ENCODE measurements around the gene BRINP2. TPM values are rescaled to one million over a fixed set of nuclear protein-coding genes. Genes with fewer than 3 reads are reported as not detected.

Gene BRINP2
- total RNA-seq, 1 experiment from 2014 or later = not detected

GRCh38 chr1:177198243-177198642 lies 27.5 kb downstream of the BRINP2 start:
- no TSS peak for BruUV-seq (replicated peaks)
- peaks cover 4% of the 10 kb centered on the region for H3K4me1 Mint-ChIP-seq (ENCODE audit: insufficient read depth, unreplicated experiment)
- ChIA-PET CTCF (interaction anchor here (0.6 to 0.8 kb wide), 2 partner anchors 15 to 46 kb away, joined by 3 to 4 read pairs; no protein-coding TSS in a partner anchor), POLR2A (no interaction called here)
- H3K27ac Mint-ChIP-seq (ENCODE audit: low read depth, unreplicated experiment) = no peak overlapping the region
- no peak overlapping the region for H3K4me3 Mint-ChIP-seq (ENCODE audit: unreplicated experiment)
- no peak for DNase-seq (ENCODE audit: unreplicated experiment)
- TF ChIP-seq CTCF (IDR thresholded peaks at IDR 0.05; ENCODE audit: unreplicated experiment) = no peak
- no peaks in the 10 kb centered on the region for H3K27me3 Mint-ChIP-seq (ENCODE audit: insufficient read depth, unreplicated experiment)
- H3K9me3 Mint-ChIP-seq (ENCODE audit: unreplicated experiment) = no peaks in the 10 kb centered on the region
- peaks cover 6% of the 10 kb centered on the region for H3K36me3 Mint-ChIP-seq (ENCODE audit: insufficient read depth, unreplicated experiment)
- intact Hi-C loops (cut with micrococcal nuclease) = no loop called here

- H3K9me3 Mint-ChIP-seq (ENCODE audit: unreplicated experiment) = no peaks in the 10 kb centered on the region
- H3K27ac Mint-ChIP-seq (ENCODE audit: low read depth, unreplicated experiment) = no peak overlapping the region
- ChIA-PET CTCF (no interaction called here), POLR2A (no interaction called here)
- peaks cover 4% of the 10 kb centered on the region for H3K4me1 Mint-ChIP-seq (ENCODE audit: insufficient read depth, unreplicated experiment)
- no peaks in the 10 kb centered on the region for H3K27me3 Mint-ChIP-seq (ENCODE audit: insufficient read depth, unreplicated experiment)
- BruUV-seq (replicated peaks) = no TSS peak
- DNase-seq (ENCODE audit: unreplicated experiment) = no peak
- H3K4me3 Mint-ChIP-seq (ENCODE audit: unreplicated experiment) = no peak overlapping the region
- no peak for TF ChIP-seq CTCF (IDR thresholded peaks at IDR 0.05; ENCODE audit: unreplicated experiment)
- intact Hi-C loops (cut with micrococcal nuclease) = no loop called here
- peaks cover 5% of the 10 kb centered on the region for H3K36me3 Mint-ChIP-seq (ENCODE audit: insufficient read depth, unreplicated experiment)
Measured at GRCh38 chr1:177200290-177200689, 29.5 kb downstream of the BRINP2 start.

GRCh38 chr1:177206831-177207355 lies 36.1 kb downstream of the BRINP2 start:
- H3K4me3 Mint-ChIP-seq (ENCODE audit: unreplicated experiment) = no peak overlapping the region
- no peaks in the 10 kb centered on the region for H3K36me3 Mint-ChIP-seq (ENCODE audit: insufficient read depth, unreplicated experiment)
- no TSS peak for BruUV-seq (replicated peaks)
- POLR2A ChIA-PET = interaction anchor here (0.6 to 1.0 kb wide), 2 partner anchors 25 to 1787 kb away, joined by 3 read pairs; no protein-coding TSS in a partner anchor
- no peaks in the 10 kb centered on the region for H3K27me3 Mint-ChIP-seq (ENCODE audit: insufficient read depth, unreplicated experiment)
- H3K4me1 Mint-ChIP-seq (ENCODE audit: insufficient read depth, unreplicated experiment) = peaks cover 20% of the 10 kb centered on the region
- no peak overlapping the region for H3K27ac Mint-ChIP-seq (ENCODE audit: low read depth, unreplicated experiment)
- no peak for TF ChIP-seq CTCF (IDR thresholded peaks at IDR 0.05; ENCODE audit: unreplicated experiment)
- DNase-seq (ENCODE audit: unreplicated experiment) = no peak
- intact Hi-C loops (cut with micrococcal nuclease) = no loop called here
- H3K9me3 Mint-ChIP-seq (ENCODE audit: unreplicated experiment) = no peaks in the 10 kb centered on the region
- CTCF ChIA-PET = interaction anchor here (1.5 kb wide), 1 partner anchor 25 kb away, joined by 3 read pairs; no protein-coding TSS in a partner anchor

GRCh38 chr1:177208920-177209319 lies 38.2 kb downstream of the BRINP2 start:
- CTCF ChIA-PET = interaction anchor here (0.6 to 1.7 kb wide), 5 partner anchors 11 to 311 kb away, joined by 3 to 10 read pairs (median 8); no protein-coding TSS in a partner anchor

More at GRCh38 chr1:177208920-177209319, 38.2 kb downstream of the BRINP2 start:
- H3K36me3 Mint-ChIP-seq (ENCODE audit: insufficient read depth, unreplicated experiment) = no peaks in the 10 kb centered on the region
- H3K27me3 Mint-ChIP-seq (ENCODE audit: insufficient read depth, unreplicated experiment) = no peaks in the 10 kb centered on the region
- intact Hi-C loops (cut with micrococcal nuclease) = loop anchor here (2.0 kb wide), 1 partner anchor 46 kb away; no protein-coding TSS in a partner anchor
- TF ChIP-seq CTCF (IDR thresholded peaks at IDR 0.05; ENCODE audit: unreplicated experiment) = no peak
- H3K4me1 Mint-ChIP-seq (ENCODE audit: insufficient read depth, unreplicated experiment) = peaks cover 20% of the 10 kb centered on the region
- BruUV-seq (replicated peaks) = no TSS peak
- H3K4me3 Mint-ChIP-seq (ENCODE audit: unreplicated experiment) = no peak overlapping the region
- POLR2A ChIA-PET = interaction anchor here (0.6 to 1.5 kb wide), 3 partner anchors 10 to 23 kb away, joined by 3 to 4 read pairs (median 3); no protein-coding TSS in a partner anchor
- peak overlapping the region; percentile 52 for H3K27ac Mint-ChIP-seq (ENCODE audit: low read depth, unreplicated experiment)
- H3K9me3 Mint-ChIP-seq (ENCODE audit: unreplicated experiment) = no peaks in the 10 kb centered on the region
- DNase-seq (ENCODE audit: unreplicated experiment) = no peak

Data from MCF 10A (cell line).